IPS DF 4.7 (cell line): ENCODE measurements around the gene RANBP9.

Experiments used
- DNase-seq: peaks from one replicate; pipeline ENCODE4 v3.0.0-alpha.2; 2013; ENCODE audit warnings: low spot score; ENCODE audit errors: extremely low read depth

RANBP9 gene

GRCh38 chr6:13572240-13572639, 139.4 kb downstream of the RANBP9 start:
- no peak for DNase-seq
